ENCODE results near the gene UPF2.

DNA sequence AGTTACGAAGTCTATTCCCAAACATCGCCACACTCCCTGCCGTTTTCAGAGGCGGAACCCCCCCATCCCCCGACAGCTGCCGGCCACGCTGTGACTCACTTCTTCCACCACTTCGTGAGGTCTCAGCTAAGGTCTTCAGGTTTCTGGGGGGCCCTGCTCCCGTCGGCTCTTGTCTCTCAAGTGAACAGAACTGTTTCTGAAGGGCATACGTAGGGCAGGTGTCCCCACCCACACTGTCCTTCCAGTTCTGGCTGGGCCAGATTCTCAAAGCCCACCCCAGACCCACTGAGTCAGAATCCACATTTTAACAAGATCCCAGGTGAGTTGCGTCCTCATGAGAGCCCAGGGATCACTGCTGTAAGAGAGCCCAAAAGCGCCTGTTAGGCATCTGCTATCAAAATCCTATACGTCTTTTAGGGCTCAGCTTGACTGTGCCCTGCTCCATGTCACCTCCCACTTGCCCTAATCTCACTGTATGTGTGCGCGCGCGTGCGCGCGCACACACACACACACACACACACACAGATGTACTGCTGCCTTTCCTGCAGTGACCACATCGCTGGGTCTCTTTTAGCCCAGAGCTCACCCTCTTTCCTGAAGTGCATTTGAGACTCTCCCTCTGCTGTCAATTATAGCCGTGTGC, 140.7 kb downstream of the UPF2 start:
- TF ChIP-seq POLR2AphosphoS5 (IDR thresholded peaks at IDR 0.05; ENCODE audit: low read depth, low read length) (no peak), TAF1 (IDR thresholded peaks at IDR 0.05; ENCODE audit: borderline replicate concordance, insufficient read depth, low read length) (no peak), SIN3A (IDR thresholded peaks at IDR 0.05; ENCODE audit: borderline replicate concordance, insufficient read depth, low read length) (no peak)
- TF ChIP-seq, protein P1, sequence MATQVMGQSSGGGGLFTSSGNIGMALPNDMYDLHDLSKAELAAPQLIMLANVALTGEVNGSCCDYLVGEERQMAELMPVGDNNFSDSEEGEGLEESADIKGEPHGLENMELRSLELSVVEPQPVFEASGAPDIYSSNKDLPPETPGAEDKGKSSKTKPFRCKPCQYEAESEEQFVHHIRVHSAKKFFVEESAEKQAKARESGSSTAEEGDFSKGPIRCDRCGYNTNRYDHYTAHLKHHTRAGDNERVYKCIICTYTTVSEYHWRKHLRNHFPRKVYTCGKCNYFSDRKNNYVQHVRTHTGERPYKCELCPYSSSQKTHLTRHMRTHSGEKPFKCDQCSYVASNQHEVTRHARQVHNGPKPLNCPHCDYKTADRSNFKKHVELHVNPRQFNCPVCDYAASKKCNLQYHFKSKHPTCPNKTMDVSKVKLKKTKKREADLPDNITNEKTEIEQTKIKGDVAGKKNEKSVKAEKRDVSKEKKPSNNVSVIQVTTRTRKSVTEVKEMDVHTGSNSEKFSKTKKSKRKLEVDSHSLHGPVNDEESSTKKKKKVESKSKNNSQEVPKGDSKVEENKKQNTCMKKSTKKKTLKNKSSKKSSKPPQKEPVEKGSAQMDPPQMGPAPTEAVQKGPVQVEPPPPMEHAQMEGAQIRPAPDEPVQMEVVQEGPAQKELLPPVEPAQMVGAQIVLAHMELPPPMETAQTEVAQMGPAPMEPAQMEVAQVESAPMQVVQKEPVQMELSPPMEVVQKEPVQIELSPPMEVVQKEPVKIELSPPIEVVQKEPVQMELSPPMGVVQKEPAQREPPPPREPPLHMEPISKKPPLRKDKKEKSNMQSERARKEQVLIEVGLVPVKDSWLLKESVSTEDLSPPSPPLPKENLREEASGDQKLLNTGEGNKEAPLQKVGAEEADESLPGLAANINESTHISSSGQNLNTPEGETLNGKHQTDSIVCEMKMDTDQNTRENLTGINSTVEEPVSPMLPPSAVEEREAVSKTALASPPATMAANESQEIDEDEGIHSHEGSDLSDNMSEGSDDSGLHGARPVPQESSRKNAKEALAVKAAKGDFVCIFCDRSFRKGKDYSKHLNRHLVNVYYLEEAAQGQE (IDR thresholded peaks at IDR 0.05; ENCODE audit: insufficient read depth in 1 of 2, low read depth in 2 of 2, low read length in 2 of 2), result no peak
